Measurements from ENCODE around the gene BNIP1.
A peak's percentile ranks its signal among the peaks of the same experiment; 100 is the strongest.

The BNIP1 gene

GRCh38 chr5:173178369-173178910 is 34.1 kb downstream of the BNIP1 start:
- Histone ChIP-seq H3K27me3 (replicated peaks; ENCODE audit: insufficient read depth, low read length) (no peaks in the 10 kb centered on the region), H3K36me3 (replicated peaks; ENCODE audit: insufficient read depth, low read length) (no peaks in the 10 kb centered on the region), H2AFZ (ENCODE audit: low read length) (peak overlapping the region; percentile 35; the same call in 1 of the 2 replicates), H4K20me1 (ENCODE audit: insufficient read depth, low read length) (no peaks in the 10 kb centered on the region), H3K9me2 (replicated peaks; ENCODE audit: insufficient read depth, low read length) (no peaks in the 10 kb centered on the region), H3K4me1 (ENCODE audit: low read length) (peaks cover 3% of the 10 kb centered on the region; the same call in 1 of the 2 replicates), H3K9ac (ENCODE audit: low read length) (no peak overlapping the region), H3K4me2 (ENCODE audit: low read depth, low read length) (peak overlapping the region; percentile 44), H3F3A (ENCODE audit: insufficient read depth, low read length) (no peaks in the 10 kb centered on the region), H3K4me3 (ENCODE audit: low read length) (peak overlapping the region; percentile 16; the same call in 1 of the 2 replicates), H3K27ac (ENCODE audit: low read length) (no peak overlapping the region), H3K9me3 (replicated peaks; ENCODE audit: insufficient read depth, low read length) (no peaks in the 10 kb centered on the region), H3K79me2 (ENCODE audit: low read length) (no peaks in the 10 kb centered on the region)
- TF ChIP-seq, protein P1, sequence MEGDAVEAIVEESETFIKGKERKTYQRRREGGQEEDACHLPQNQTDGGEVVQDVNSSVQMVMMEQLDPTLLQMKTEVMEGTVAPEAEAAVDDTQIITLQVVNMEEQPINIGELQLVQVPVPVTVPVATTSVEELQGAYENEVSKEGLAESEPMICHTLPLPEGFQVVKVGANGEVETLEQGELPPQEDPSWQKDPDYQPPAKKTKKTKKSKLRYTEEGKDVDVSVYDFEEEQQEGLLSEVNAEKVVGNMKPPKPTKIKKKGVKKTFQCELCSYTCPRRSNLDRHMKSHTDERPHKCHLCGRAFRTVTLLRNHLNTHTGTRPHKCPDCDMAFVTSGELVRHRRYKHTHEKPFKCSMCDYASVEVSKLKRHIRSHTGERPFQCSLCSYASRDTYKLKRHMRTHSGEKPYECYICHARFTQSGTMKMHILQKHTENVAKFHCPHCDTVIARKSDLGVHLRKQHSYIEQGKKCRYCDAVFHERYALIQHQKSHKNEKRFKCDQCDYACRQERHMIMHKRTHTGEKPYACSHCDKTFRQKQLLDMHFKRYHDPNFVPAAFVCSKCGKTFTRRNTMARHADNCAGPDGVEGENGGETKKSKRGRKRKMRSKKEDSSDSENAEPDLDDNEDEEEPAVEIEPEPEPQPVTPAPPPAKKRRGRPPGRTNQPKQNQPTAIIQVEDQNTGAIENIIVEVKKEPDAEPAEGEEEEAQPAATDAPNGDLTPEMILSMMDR (IDR thresholded peaks at IDR 0.05; ENCODE audit: low read length): no peak
- no peak for TF ChIP-seq EZH2phosphoT487 (IDR thresholded peaks at IDR 0.05; ENCODE audit: low read length)
- no peak for TF ChIP-seq EZH2 (optimal IDR thresholded peaks at IDR 0.05; ENCODE audit: low read depth, low read length)
- peak; percentile 63 for DNase-seq

- no peaks in the 10 kb centered on the region for H3K9me2 ChIP-seq (replicated peaks; ENCODE audit: insufficient read depth, low read length)
- no peaks in the 10 kb centered on the region for H3K9me3 ChIP-seq (replicated peaks; ENCODE audit: insufficient read depth, low read length)
- H2AFZ ChIP-seq (ENCODE audit: low read length): no peak overlapping the region
- no peaks in the 10 kb centered on the region for H4K20me1 ChIP-seq (ENCODE audit: insufficient read depth, low read length)
- no peak overlapping the region for H3K27ac ChIP-seq (ENCODE audit: low read length)
- DNase-seq: no peak
- H3K4me3 ChIP-seq (ENCODE audit: low read length): no peak overlapping the region
- TF ChIP-seq, protein P1 (IDR thresholded peaks at IDR 0.05; ENCODE audit: low read length): no peak
- TF ChIP-seq EZH2phosphoT487 (IDR thresholded peaks at IDR 0.05; ENCODE audit: low read length) (no peak), EZH2 (optimal IDR thresholded peaks at IDR 0.05; ENCODE audit: low read depth, low read length) (no peak)
- H3K36me3 ChIP-seq (replicated peaks; ENCODE audit: insufficient read depth, low read length): no peaks in the 10 kb centered on the region
- no peaks in the 10 kb centered on the region for H3F3A ChIP-seq (ENCODE audit: insufficient read depth, low read length)
- H3K4me1 ChIP-seq (ENCODE audit: low read length): peaks cover 3% of the 10 kb centered on the region; the same call in 1 of the 2 replicates
- no peak overlapping the region for H3K4me2 ChIP-seq (ENCODE audit: low read depth, low read length)
- H3K27me3 ChIP-seq (replicated peaks; ENCODE audit: insufficient read depth, low read length): no peaks in the 10 kb centered on the region
- H3K79me2 ChIP-seq (ENCODE audit: low read length): no peaks in the 10 kb centered on the region
- H3K9ac ChIP-seq (ENCODE audit: low read length): no peak overlapping the region
Measured at GRCh38 chr5:173180331-173180730, 36.0 kb downstream of the BNIP1 start.

GRCh38 chr5:173187054-173187743 is 42.9 kb downstream of the BNIP1 start:
- Histone ChIP-seq H3K4me1 (ENCODE audit: low read length) (no peaks in the 10 kb centered on the region), H3K9me3 (replicated peaks; ENCODE audit: insufficient read depth, low read length) (no peaks in the 10 kb centered on the region), H3K79me2 (ENCODE audit: low read length) (no peaks in the 10 kb centered on the region), H3K27ac (ENCODE audit: low read length) (no peak overlapping the region), H3K9ac (ENCODE audit: low read length) (no peak overlapping the region), H2AFZ (ENCODE audit: low read length) (no peak overlapping the region), H3K4me3 (ENCODE audit: low read length) (no peak overlapping the region), H3K36me3 (replicated peaks; ENCODE audit: insufficient read depth, low read length) (no peaks in the 10 kb centered on the region), H4K20me1 (ENCODE audit: insufficient read depth, low read length) (no peaks in the 10 kb centered on the region), H3K4me2 (ENCODE audit: low read depth, low read length) (no peak overlapping the region), H3F3A (ENCODE audit: insufficient read depth, low read length) (no peaks in the 10 kb centered on the region; the same call in 1 of the 2 replicates), H3K27me3 (replicated peaks; ENCODE audit: insufficient read depth, low read length) (no peaks in the 10 kb centered on the region), H3K9me2 (replicated peaks; ENCODE audit: insufficient read depth, low read length) (no peaks in the 10 kb centered on the region)
- no peak for TF ChIP-seq EZH2 (optimal IDR thresholded peaks at IDR 0.05; ENCODE audit: low read depth, low read length)
- no peak for TF ChIP-seq EZH2phosphoT487 (IDR thresholded peaks at IDR 0.05; ENCODE audit: low read length)
- TF ChIP-seq, protein P1 (IDR thresholded peaks at IDR 0.05; ENCODE audit: low read length): peak; percentile 34
- peak; percentile 50 for DNase-seq
